Thyroid gland (tissue), 4 donors: ENCODE data around the gene ULK3.

Experiments
- POLR2A ChIP-seq, 2 donors: fragments of 450-650 bp; IDR thresholded peaks; one replicate each; pipeline ENCODE4 v1.6.1; 2017; ENCODE audit warnings: antibody characterized with exemption in 2 of 2, mild to moderate bottlenecking in 2 of 2, moderate library complexity in 1 of 2
- TF ChIP-seq, protein P1 (sequence below), 6 experiments: fragments of 200-600 bp in 3 of 6; fragments of 450-650 bp in 3 of 6; sonication (generic) in 3 of 6; IDR thresholded peaks; one replicate each; pipeline ENCODE4 v1.5.1; 2016 to 2019; ENCODE audit warnings: antibody characterized with exemption in 6 of 6, mild to moderate bottlenecking in 2 of 6, inconsistent platforms in 1 of 6, moderate library complexity in 1 of 6

DNA sequence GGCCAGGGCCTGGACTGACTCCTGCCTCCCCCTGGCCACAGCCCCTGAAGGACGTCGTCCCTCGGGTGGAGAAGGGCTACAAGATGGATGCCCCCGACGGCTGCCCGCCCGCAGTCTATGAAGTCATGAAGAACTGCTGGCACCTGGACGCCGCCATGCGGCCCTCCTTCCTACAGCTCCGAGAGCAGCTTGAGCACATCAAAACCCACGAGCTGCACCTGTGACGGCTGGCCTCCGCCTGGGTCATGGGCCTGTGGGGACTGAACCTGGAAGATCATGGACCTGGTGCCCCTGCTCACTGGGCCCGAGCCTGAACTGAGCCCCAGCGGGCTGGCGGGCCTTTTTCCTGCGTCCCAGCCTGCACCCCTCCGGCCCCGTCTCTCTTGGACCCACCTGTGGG is 40.7 kb downstream of the ULK3 start:
- no peak for TF ChIP-seq POLR2A (IDR thresholded peaks at IDR 0.05)
- TF ChIP-seq, protein P1, sequence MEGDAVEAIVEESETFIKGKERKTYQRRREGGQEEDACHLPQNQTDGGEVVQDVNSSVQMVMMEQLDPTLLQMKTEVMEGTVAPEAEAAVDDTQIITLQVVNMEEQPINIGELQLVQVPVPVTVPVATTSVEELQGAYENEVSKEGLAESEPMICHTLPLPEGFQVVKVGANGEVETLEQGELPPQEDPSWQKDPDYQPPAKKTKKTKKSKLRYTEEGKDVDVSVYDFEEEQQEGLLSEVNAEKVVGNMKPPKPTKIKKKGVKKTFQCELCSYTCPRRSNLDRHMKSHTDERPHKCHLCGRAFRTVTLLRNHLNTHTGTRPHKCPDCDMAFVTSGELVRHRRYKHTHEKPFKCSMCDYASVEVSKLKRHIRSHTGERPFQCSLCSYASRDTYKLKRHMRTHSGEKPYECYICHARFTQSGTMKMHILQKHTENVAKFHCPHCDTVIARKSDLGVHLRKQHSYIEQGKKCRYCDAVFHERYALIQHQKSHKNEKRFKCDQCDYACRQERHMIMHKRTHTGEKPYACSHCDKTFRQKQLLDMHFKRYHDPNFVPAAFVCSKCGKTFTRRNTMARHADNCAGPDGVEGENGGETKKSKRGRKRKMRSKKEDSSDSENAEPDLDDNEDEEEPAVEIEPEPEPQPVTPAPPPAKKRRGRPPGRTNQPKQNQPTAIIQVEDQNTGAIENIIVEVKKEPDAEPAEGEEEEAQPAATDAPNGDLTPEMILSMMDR (IDR thresholded peaks at IDR 0.05), result no peak
